Measurements from ENCODE around the gene SCRN3.
"Not testable (repeated sequence)": the region's sequence is repeated elsewhere in the genome, so short reads cannot be mapped to it uniquely, and the experiment has no call there.

Gene SCRN3

GRCh38 chr2:174395284-174395968, at the start of gene SCRN3:
Gene SCRN3, plus strand, starts transcription at chr2:174395730. Its CDS starts 2,554 bp downstream, at chr2:174398284.
- peak; percentile 61 for DNase-seq (ENCODE audit: low read depth)

GRCh38 chr2:174350018-174350417, 45.5 kb upstream of the SCRN3 start:
- no peak for DNase-seq (ENCODE audit: low read depth)

GRCh38 chr2:174350593-174351181, 44.8 kb upstream of the SCRN3 start:
- no peak for DNase-seq (ENCODE audit: low read depth)

GRCh38 chr2:174353004-174353403, 42.5 kb upstream of the SCRN3 start:
- DNase-seq (ENCODE audit: low read depth) = no peak

- no peak for DNase-seq (ENCODE audit: low read depth)
These were observed 39.2 kb upstream of the SCRN3 start for GRCh38 chr2:174356347-174356746.

- not testable (repeated sequence) for DNase-seq (ENCODE audit: low read depth)
These were observed 35.9 kb upstream of the SCRN3 start for GRCh38 chr2:174359663-174360062.

GRCh38 chr2:174362949-174363348, 32.6 kb upstream of the SCRN3 start:
- no peak for DNase-seq (ENCODE audit: low read depth)

GRCh38 chr2:174363492-174364225, 31.9 kb upstream of the SCRN3 start:
- DNase-seq (ENCODE audit: low read depth) = not testable (repeated sequence)

- no peak for DNase-seq (ENCODE audit: low read depth)
These were observed 30.9 kb upstream of the SCRN3 start for GRCh38 chr2:174364628-174365027.

GRCh38 chr2:174365571-174365970, 30.0 kb upstream of the SCRN3 start:
- no peak for DNase-seq (ENCODE audit: low read depth)

- DNase-seq (ENCODE audit: low read depth) = no peak
These were observed 26.8 kb upstream of the SCRN3 start for GRCh38 chr2:174368691-174369090.

GRCh38 chr2:174376967-174377366, 18.6 kb upstream of the SCRN3 start:
- DNase-seq (ENCODE audit: low read depth) = no peak

GRCh38 chr2:174383796-174384195, 11.7 kb upstream of the SCRN3 start:
- DNase-seq (ENCODE audit: low read depth) = no peak

GRCh38 chr2:174385201-174385600, 10.3 kb upstream of the SCRN3 start:
- DNase-seq (ENCODE audit: low read depth) = no peak

GRCh38 chr2:174388706-174389105, 6.8 kb upstream of the SCRN3 start:
- DNase-seq (ENCODE audit: low read depth) = not testable (repeated sequence)

GRCh38 chr2:174389542-174389941, 6.0 kb upstream of the SCRN3 start:
- DNase-seq (ENCODE audit: low read depth) = no peak

GRCh38 chr2:174390303-174390702, 5.2 kb upstream of the SCRN3 start:
- DNase-seq (ENCODE audit: low read depth) = not testable (repeated sequence)

- DNase-seq (ENCODE audit: low read depth) = no peak
These were observed 2.8 kb upstream of the SCRN3 start for GRCh38 chr2:174392706-174393105.

GRCh38 chr2:174395969-174396630, 570 bp downstream of the SCRN3 start:
- DNase-seq (ENCODE audit: low read depth) = no peak

GRCh38 chr2:174397773-174398172, 2.2 kb downstream of the SCRN3 start:
- DNase-seq (ENCODE audit: low read depth) = no peak

- no peak for DNase-seq (ENCODE audit: low read depth)
These were observed 3.6 kb downstream of the SCRN3 start for GRCh38 chr2:174399171-174399570.

- DNase-seq (ENCODE audit: low read depth) = no peak
These were observed 5.3 kb downstream of the SCRN3 start for GRCh38 chr2:174400853-174401252.

- DNase-seq (ENCODE audit: low read depth) = no peak
These were observed 8.1 kb downstream of the SCRN3 start for GRCh38 chr2:174403628-174404027.

Measured in stimulated activated CD4-positive, alpha-beta T cell treated with anti-CD3 and anti-CD28 coated beads, Interleukin-2, amount 100 ng/mL, for 4 hours (primary cell).